ENCODE results near the gene GCLM.

The GCLM gene, protein sequence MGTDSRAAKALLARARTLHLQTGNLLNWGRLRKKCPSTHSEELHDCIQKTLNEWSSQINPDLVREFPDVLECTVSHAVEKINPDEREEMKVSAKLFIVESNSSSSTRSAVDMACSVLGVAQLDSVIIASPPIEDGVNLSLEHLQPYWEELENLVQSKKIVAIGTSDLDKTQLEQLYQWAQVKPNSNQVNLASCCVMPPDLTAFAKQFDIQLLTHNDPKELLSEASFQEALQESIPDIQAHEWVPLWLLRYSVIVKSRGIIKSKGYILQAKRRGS
- long read RNA-seq, full-length matches to known transcripts: 13 of 16 reads
- long read RNA-seq, partial matches to known transcripts: 1 of 16 reads
- long read RNA-seq, other reads (novel, unspliced or antisense): 2 of 16 reads

DNA sequence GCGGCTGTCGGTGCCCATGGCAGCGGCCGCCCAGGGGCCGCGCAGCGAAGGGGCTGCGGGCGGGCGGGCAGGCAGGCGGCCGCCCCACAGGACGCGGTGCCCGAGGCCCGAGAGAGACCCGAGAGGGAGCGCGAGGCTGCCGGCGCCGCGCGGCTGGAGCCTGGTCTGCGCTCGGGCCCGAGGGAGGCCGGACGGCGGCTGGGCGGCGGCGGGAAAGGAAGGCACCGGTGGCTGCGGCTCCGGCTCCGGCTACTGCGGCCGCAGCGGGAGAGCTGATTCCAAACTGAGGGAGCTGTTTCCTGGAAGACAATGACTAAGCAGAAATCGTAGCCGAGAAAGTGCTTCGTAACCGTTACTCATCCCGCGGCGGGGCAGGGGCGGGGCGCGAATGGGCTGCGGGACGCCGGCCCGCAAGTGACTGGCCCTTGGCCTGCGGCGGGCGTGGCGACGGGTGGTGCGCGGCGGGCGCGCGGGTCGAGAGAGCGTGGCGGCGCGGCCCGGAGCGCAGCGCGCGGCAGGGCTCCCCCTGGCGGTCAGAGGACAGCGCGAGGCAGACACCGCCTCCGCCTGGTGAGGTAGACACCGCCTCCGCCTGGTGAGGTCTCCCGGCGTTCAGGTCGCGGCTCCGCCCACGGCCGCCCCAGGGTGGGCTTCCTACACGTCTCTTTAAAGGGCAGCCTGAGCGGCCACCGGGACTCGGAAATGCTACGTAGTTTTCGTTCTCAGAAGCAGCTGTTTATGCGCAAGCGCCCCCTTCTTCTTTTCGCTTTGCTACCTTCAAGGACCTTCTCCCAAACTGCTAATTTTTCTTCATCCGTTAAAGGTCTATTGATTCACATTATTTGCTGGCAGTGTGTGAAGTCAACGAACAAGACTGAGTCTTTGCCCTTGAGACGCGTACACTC lies at the start of gene GCLM:
Gene GCLM, minus strand, starts transcription at position 285 of the 905 bp plus-strand sequence. Its CDS starts 267 bp downstream, at position 18.
- no peaks in the 10 kb centered on the region for H3K27me3 ChIP-seq (ENCODE audit: insufficient read depth, poor library complexity, severe bottlenecking)
- H3K27ac ChIP-seq (replicated peaks): peak within 1 kb of the TSS; percentile 52
- DNase-seq (ENCODE audit: low read depth in 1 of 2, low spot score in 1 of 2): peak; percentile 79 to 89
- H3K4me3 ChIP-seq (replicated peaks; ENCODE audit: insufficient read depth, low read length): peak within 1 kb of the TSS; percentile 77
- TF ChIP-seq SPI1 (IDR thresholded peaks at IDR 0.05; ENCODE audit: borderline replicate concordance, low read depth) (no peak), GABPA (IDR thresholded peaks at IDR 0.05; ENCODE audit: low read depth) (no peak), POLR2AphosphoS5 (IDR thresholded peaks at IDR 0.05; ENCODE audit: low read depth) (peak; percentile 59; the same call in 1 of the 2 replicates)
- TF ChIP-seq, protein P1, sequence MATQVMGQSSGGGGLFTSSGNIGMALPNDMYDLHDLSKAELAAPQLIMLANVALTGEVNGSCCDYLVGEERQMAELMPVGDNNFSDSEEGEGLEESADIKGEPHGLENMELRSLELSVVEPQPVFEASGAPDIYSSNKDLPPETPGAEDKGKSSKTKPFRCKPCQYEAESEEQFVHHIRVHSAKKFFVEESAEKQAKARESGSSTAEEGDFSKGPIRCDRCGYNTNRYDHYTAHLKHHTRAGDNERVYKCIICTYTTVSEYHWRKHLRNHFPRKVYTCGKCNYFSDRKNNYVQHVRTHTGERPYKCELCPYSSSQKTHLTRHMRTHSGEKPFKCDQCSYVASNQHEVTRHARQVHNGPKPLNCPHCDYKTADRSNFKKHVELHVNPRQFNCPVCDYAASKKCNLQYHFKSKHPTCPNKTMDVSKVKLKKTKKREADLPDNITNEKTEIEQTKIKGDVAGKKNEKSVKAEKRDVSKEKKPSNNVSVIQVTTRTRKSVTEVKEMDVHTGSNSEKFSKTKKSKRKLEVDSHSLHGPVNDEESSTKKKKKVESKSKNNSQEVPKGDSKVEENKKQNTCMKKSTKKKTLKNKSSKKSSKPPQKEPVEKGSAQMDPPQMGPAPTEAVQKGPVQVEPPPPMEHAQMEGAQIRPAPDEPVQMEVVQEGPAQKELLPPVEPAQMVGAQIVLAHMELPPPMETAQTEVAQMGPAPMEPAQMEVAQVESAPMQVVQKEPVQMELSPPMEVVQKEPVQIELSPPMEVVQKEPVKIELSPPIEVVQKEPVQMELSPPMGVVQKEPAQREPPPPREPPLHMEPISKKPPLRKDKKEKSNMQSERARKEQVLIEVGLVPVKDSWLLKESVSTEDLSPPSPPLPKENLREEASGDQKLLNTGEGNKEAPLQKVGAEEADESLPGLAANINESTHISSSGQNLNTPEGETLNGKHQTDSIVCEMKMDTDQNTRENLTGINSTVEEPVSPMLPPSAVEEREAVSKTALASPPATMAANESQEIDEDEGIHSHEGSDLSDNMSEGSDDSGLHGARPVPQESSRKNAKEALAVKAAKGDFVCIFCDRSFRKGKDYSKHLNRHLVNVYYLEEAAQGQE (IDR thresholded peaks at IDR 0.05; ENCODE audit: insufficient replicate concordance, low read depth): no peak
- TF ChIP-seq, protein P2, sequence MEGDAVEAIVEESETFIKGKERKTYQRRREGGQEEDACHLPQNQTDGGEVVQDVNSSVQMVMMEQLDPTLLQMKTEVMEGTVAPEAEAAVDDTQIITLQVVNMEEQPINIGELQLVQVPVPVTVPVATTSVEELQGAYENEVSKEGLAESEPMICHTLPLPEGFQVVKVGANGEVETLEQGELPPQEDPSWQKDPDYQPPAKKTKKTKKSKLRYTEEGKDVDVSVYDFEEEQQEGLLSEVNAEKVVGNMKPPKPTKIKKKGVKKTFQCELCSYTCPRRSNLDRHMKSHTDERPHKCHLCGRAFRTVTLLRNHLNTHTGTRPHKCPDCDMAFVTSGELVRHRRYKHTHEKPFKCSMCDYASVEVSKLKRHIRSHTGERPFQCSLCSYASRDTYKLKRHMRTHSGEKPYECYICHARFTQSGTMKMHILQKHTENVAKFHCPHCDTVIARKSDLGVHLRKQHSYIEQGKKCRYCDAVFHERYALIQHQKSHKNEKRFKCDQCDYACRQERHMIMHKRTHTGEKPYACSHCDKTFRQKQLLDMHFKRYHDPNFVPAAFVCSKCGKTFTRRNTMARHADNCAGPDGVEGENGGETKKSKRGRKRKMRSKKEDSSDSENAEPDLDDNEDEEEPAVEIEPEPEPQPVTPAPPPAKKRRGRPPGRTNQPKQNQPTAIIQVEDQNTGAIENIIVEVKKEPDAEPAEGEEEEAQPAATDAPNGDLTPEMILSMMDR (IDR thresholded peaks at IDR 0.05; ENCODE audit: insufficient read depth, low read length): peak; percentile 45

DNA sequence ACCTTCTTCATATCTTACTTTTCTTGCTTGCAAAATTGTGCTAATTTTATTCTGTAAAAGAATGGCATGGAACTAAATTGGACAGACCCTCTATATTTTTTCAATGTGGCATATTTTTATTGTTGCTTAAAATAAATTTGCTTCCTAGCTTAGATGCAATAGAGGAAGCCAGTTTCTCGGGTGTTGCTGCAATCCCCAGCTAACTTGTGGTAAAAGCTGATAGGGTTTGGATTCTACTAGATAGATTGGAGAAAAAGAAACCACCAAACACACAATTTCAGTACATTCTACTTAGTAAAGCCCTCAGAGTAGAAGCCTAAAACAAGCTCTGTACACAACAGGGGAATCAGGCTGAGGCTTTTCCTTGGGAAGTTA lies 49.5 kb upstream of the GCLM start:
- no peaks in the 10 kb centered on the region for H3K27me3 ChIP-seq (ENCODE audit: insufficient read depth, poor library complexity, severe bottlenecking)
- TF ChIP-seq GABPA (IDR thresholded peaks at IDR 0.05; ENCODE audit: low read depth): no peak
- peak; percentile 76 for TF ChIP-seq SPI1 (IDR thresholded peaks at IDR 0.05; ENCODE audit: borderline replicate concordance, low read depth)
- DNase-seq (ENCODE audit: low read depth in 1 of 2, low spot score in 1 of 2): peak in 1 of 2 experiments; percentile 53
- H3K27ac ChIP-seq (replicated peaks): peak overlapping the region; percentile 56
- H3K4me3 ChIP-seq (replicated peaks; ENCODE audit: insufficient read depth, low read length): no peak overlapping the region

DNA sequence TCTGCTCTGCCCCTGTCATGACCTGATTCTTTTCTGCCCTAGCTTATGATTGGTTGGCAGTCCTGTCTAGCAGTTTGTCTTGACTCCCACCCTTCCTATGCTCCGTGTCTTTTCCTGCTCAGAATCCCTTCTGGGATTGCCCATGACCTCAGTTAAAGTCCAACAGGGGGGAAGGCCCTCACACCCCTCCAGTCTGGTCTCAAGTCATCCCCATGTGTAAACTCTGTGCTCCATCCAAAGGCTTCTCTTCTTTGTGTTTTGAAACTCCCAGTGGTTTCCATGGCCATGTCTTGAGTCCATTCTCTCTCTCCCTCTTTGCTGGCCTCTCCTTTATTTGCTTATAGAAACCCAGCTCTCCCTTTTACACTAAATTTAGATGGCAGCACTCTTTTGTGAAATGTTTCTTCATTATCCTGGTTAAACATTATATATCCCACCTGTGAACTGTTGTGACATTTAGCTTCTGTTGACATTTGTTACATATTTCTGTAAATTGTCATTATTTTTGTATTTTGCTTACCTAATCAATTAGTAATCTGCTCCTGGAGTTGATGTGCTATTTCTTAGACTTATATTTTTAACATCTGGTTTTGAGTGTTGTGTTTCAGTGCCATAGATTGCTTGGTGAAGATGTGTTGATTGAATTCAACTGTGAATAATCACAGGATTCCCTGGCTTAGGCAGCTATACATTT lies 48.9 kb upstream of the GCLM start:
- Histone ChIP-seq H3K4me3 (replicated peaks; ENCODE audit: insufficient read depth, low read length) (no peak overlapping the region), H3K27ac (replicated peaks) (peak overlapping the region; percentile 56), H3K27me3 (ENCODE audit: insufficient read depth, poor library complexity, severe bottlenecking) (no peaks in the 10 kb centered on the region)
- DNase-seq (ENCODE audit: low read depth in 1 of 2, low spot score in 1 of 2): no peak
- TF ChIP-seq, protein P2 (IDR thresholded peaks at IDR 0.05; ENCODE audit: insufficient read depth, low read length): no peak
- TF ChIP-seq GABPA (IDR thresholded peaks at IDR 0.05; ENCODE audit: low read depth) (no peak), SPI1 (IDR thresholded peaks at IDR 0.05; ENCODE audit: borderline replicate concordance, low read depth) (no peak), POLR2AphosphoS5 (IDR thresholded peaks at IDR 0.05; ENCODE audit: low read depth) (no peak)
- TF ChIP-seq, protein P1 (IDR thresholded peaks at IDR 0.05; ENCODE audit: insufficient replicate concordance, low read depth): no peak

Measured in HL-60 (cell line).